22Rv1 (cell line): Measurements from ENCODE around the gene PIK3R4.

Experiments
- ZFX ChIP-seq: fragments of 450-650 bp; IDR thresholded peaks from 2 replicates; pipeline ENCODE4 v1.6.1; 2017; ENCODE audit warnings: antibody characterized with exemption, borderline replicate concordance
- TF ChIP-seq, protein P1 (sequence below): fragments of 450-650 bp; IDR thresholded peaks from 2 replicates; pipeline ENCODE4 v1.5.1; 2017; ENCODE audit warnings: mild to moderate bottlenecking

- TF ChIP-seq, protein P1, sequence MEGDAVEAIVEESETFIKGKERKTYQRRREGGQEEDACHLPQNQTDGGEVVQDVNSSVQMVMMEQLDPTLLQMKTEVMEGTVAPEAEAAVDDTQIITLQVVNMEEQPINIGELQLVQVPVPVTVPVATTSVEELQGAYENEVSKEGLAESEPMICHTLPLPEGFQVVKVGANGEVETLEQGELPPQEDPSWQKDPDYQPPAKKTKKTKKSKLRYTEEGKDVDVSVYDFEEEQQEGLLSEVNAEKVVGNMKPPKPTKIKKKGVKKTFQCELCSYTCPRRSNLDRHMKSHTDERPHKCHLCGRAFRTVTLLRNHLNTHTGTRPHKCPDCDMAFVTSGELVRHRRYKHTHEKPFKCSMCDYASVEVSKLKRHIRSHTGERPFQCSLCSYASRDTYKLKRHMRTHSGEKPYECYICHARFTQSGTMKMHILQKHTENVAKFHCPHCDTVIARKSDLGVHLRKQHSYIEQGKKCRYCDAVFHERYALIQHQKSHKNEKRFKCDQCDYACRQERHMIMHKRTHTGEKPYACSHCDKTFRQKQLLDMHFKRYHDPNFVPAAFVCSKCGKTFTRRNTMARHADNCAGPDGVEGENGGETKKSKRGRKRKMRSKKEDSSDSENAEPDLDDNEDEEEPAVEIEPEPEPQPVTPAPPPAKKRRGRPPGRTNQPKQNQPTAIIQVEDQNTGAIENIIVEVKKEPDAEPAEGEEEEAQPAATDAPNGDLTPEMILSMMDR, result no peak
- TF ChIP-seq ZFX, result no peak
These were observed 8.4 kb downstream of the PIK3R4 start for GRCh38 chr3:130738241-130738640.
